ENCODE results near the gene DDX6.

The DDX6 gene

GRCh38 chr11:118806400-118806799 is 15.4 kb upstream of the DDX6 start:
- H3K4me3 ChIP-seq (ENCODE audit: low read depth, low read length), result no peak overlapping the region
- TF ChIP-seq, protein P1, sequence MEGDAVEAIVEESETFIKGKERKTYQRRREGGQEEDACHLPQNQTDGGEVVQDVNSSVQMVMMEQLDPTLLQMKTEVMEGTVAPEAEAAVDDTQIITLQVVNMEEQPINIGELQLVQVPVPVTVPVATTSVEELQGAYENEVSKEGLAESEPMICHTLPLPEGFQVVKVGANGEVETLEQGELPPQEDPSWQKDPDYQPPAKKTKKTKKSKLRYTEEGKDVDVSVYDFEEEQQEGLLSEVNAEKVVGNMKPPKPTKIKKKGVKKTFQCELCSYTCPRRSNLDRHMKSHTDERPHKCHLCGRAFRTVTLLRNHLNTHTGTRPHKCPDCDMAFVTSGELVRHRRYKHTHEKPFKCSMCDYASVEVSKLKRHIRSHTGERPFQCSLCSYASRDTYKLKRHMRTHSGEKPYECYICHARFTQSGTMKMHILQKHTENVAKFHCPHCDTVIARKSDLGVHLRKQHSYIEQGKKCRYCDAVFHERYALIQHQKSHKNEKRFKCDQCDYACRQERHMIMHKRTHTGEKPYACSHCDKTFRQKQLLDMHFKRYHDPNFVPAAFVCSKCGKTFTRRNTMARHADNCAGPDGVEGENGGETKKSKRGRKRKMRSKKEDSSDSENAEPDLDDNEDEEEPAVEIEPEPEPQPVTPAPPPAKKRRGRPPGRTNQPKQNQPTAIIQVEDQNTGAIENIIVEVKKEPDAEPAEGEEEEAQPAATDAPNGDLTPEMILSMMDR (IDR thresholded peaks at IDR 0.05; ENCODE audit: borderline replicate concordance, insufficient read depth, low read depth, low read length), result no peak

GRCh38 chr11:118804094-118804493 is 13.1 kb upstream of the DDX6 start:
- no peak overlapping the region for H3K4me3 ChIP-seq (ENCODE audit: low read depth, low read length)
- TF ChIP-seq, protein P1 (IDR thresholded peaks at IDR 0.05; ENCODE audit: borderline replicate concordance, insufficient read depth, low read depth, low read length), result no peak

- no peak overlapping the region for H3K4me3 ChIP-seq (ENCODE audit: low read depth, low read length)
- TF ChIP-seq, protein P1 (IDR thresholded peaks at IDR 0.05; ENCODE audit: borderline replicate concordance, insufficient read depth, low read depth, low read length), result no peak
Measured at GRCh38 chr11:118799372-118799771, 8.4 kb upstream of the DDX6 start.

GRCh38 chr11:118797510-118797909 is 6.5 kb upstream of the DDX6 start:
- TF ChIP-seq, protein P1 (IDR thresholded peaks at IDR 0.05; ENCODE audit: borderline replicate concordance, insufficient read depth, low read depth, low read length), result no peak
- H3K4me3 ChIP-seq (ENCODE audit: low read depth, low read length), result no peak overlapping the region

- peak overlapping the region; percentile 77 for H3K4me3 ChIP-seq (ENCODE audit: low read depth, low read length)
- TF ChIP-seq, protein P1 (IDR thresholded peaks at IDR 0.05; ENCODE audit: borderline replicate concordance, insufficient read depth, low read depth, low read length), result no peak
Measured at GRCh38 chr11:118792570-118793124, 1.7 kb upstream of the DDX6 start.

GRCh38 chr11:118791961-118792569 is 1.1 kb upstream of the DDX6 start:
- H3K4me3 ChIP-seq (ENCODE audit: low read depth, low read length), result peak overlapping the region; percentile 77
- TF ChIP-seq, protein P1 (IDR thresholded peaks at IDR 0.05; ENCODE audit: borderline replicate concordance, insufficient read depth, low read depth, low read length), result no peak
